ENCODE measurements around the gene FITM1.

DNA sequence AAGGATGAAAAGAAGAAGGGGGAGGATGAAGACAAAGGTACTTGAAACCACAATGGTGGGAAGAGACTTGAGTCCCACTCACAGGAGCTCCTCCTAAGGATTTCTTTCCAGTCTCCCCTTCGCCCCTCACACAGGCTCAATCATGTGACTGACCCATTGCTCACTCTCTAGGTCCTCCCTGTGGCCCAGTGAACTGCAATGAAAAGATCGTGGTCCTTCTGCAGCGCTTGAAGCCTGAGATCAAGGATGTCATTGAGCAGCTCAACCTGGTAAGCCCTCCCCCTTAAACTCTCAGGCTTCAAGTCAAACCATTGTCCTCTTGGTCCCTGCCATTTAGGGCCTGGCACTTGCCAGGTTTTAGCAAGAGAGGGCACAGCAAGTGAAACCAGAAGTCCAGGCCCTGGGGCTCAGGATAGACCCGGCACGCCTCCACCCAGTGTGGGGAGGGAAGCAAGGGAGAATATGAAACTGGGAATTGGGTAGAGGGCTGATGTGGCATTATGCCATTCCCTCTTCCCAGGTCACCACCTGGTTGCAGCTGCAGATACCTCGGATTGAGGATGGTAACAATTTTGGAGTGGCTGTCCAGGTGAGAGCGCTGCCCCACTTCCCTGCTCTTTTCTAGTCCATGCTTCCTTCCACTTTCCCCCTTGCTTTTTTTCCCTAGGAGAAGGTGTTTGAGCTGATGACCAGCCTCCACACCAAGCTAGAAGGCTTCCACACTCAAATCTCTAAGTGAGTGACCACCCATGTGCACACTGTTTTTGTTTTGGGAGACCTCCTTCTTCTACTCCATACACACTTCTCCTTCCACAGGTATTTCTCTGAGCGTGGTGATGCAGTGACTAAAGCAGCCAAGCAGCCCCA, 7.3 kb downstream of the FITM1 start:
- TF ChIP-seq, protein P1, sequence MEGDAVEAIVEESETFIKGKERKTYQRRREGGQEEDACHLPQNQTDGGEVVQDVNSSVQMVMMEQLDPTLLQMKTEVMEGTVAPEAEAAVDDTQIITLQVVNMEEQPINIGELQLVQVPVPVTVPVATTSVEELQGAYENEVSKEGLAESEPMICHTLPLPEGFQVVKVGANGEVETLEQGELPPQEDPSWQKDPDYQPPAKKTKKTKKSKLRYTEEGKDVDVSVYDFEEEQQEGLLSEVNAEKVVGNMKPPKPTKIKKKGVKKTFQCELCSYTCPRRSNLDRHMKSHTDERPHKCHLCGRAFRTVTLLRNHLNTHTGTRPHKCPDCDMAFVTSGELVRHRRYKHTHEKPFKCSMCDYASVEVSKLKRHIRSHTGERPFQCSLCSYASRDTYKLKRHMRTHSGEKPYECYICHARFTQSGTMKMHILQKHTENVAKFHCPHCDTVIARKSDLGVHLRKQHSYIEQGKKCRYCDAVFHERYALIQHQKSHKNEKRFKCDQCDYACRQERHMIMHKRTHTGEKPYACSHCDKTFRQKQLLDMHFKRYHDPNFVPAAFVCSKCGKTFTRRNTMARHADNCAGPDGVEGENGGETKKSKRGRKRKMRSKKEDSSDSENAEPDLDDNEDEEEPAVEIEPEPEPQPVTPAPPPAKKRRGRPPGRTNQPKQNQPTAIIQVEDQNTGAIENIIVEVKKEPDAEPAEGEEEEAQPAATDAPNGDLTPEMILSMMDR (conservative IDR thresholded peaks at IDR 0.05; ENCODE audit: low read depth, low read length) = no peak
- TF ChIP-seq EZH2 (IDR thresholded peaks at IDR 0.05; ENCODE audit: low read length, unreplicated experiment) (no peak), EZH2phosphoT487 (IDR thresholded peaks at IDR 0.05; ENCODE audit: borderline replicate concordance, low read length) (no peak)

Measured in PC-3 (cell line).